C4-2B (cell line): ENCODE results near the gene ST3GAL5.

Experiments used
- H3K27ac ChIP-seq: fragments of 450-650 bp; 2 replicates; pipeline ENCODE4 v1.5.1; 2017
- CTCF ChIP-seq: fragments of 450-650 bp; conservative IDR thresholded peaks from 2 replicates; pipeline ENCODE4 v1.5.1; 2017; ENCODE audit warnings: mild to moderate bottlenecking
- ZFX ChIP-seq: fragments of 450-650 bp; IDR thresholded peaks from 2 replicates; pipeline ENCODE4 v1.6.1; 2017

ST3GAL5 gene

GRCh38 chr2:85930129-85931124 lies 41.6 kb upstream of the ST3GAL5 start:
- H3K27ac ChIP-seq: no peak overlapping the region
- TF ChIP-seq ZFX (no peak), CTCF (no peak)

- no peak overlapping the region for H3K27ac ChIP-seq
- no peak for TF ChIP-seq ZFX
- no peak for TF ChIP-seq CTCF
Measured at GRCh38 chr2:85929096-85930050, 40.6 kb upstream of the ST3GAL5 start.

- no peak overlapping the region for H3K27ac ChIP-seq
- TF ChIP-seq CTCF: no peak
- no peak for TF ChIP-seq ZFX
Measured at GRCh38 chr2:85926931-85927661, 38.3 kb upstream of the ST3GAL5 start.

GRCh38 chr2:85926526-85926925 lies 37.7 kb upstream of the ST3GAL5 start:
- TF ChIP-seq ZFX (no peak), CTCF (no peak)
- H3K27ac ChIP-seq: no peak overlapping the region

GRCh38 chr2:85925216-85925671 lies 36.5 kb upstream of the ST3GAL5 start:
- peak overlapping the region; percentile 63 for H3K27ac ChIP-seq
- no peak for TF ChIP-seq ZFX
- no peak for TF ChIP-seq CTCF

- peak overlapping the region; percentile 63 for H3K27ac ChIP-seq
- TF ChIP-seq CTCF (no peak), ZFX (0 out of 2 replicates have a peak, but pooled peaks have one; percentile 18)
Measured at GRCh38 chr2:85924522-85924921, 35.7 kb upstream of the ST3GAL5 start.
